Smooth muscle cell (in vitro differentiated cells): ENCODE measurements around the gene CARD10. TPM values are rescaled to one million over a fixed set of nuclear protein-coding genes. Genes with fewer than 3 reads are reported as not detected.

ENCODE experiments used
- DNase-seq: peaks from one replicate; lab custom pipeline; 2025; ENCODE audit not compliant: unreplicated experiment; lab: John Stamatoyannopoulos, UW
- H2AFZ ChIP-seq: fragments of 200-600 bp; sonication (generic); 2 replicates; pipeline ENCODE4 v1.6.0; 2016; ENCODE audit warnings: antibody characterized with exemption, low read depth, mild to moderate bottlenecking
- H3F3A ChIP-seq: fragments of 200-600 bp; sonication (generic); 2 replicates; pipeline ENCODE4 v1.6.0; 2017; ENCODE audit warnings: antibody characterized with exemption, low read depth
- H3K27ac ChIP-seq: fragments of 200-600 bp; sonication (generic); 2 replicates; pipeline ENCODE4 v1.5.1; 2016; ENCODE audit warnings: low read depth, mild to moderate bottlenecking
- H3K27me3 ChIP-seq: fragments of 200-600 bp; sonication (generic); 2 replicates; pipeline ENCODE4 v1.6.1; 2016; ENCODE audit warnings: low read depth, mild to moderate bottlenecking
- H3K36me3 ChIP-seq: fragments of 200-600 bp; sonication (generic); 2 replicates; pipeline ENCODE4 v1.5.1; 2016; ENCODE audit warnings: low read depth
- H3K4me1 ChIP-seq: fragments of 200-600 bp; sonication (generic); 2 replicates; pipeline ENCODE4 v1.5.1; 2016; ENCODE audit warnings: low read depth
- H3K4me2 ChIP-seq: fragments of 200-600 bp; sonication (generic); 2 replicates; pipeline ENCODE4 v1.6.0; 2016; ENCODE audit warnings: mild to moderate bottlenecking
- H3K4me3 ChIP-seq: fragments of 200-600 bp; sonication (generic); 2 replicates; pipeline ENCODE4 v1.5.1; 2016; ENCODE audit warnings: mild to moderate bottlenecking
- H3K79me2 ChIP-seq: fragments of 200-600 bp; sonication (generic); 2 replicates; pipeline ENCODE4 v1.6.0; 2016; ENCODE audit warnings: low read depth, mild to moderate bottlenecking
- H3K9ac ChIP-seq: fragments of 200-600 bp; sonication (generic); 2 replicates; pipeline ENCODE4 v1.6.0; 2016; ENCODE audit warnings: low read depth
- H3K9me3 ChIP-seq: fragments of 200-600 bp; sonication (generic); replicated peaks from 2 replicates; pipeline ENCODE4 v1.5.1; 2016; ENCODE audit warnings: low read depth
- H4K20me1 ChIP-seq: fragments of 200-600 bp; sonication (generic); 2 replicates; pipeline ENCODE4 v1.6.0; 2016; ENCODE audit warnings: low read depth
- WGBS: methylation state at CpG from one replicate; pipeline ENCODE4 v1.1.7; 2016; ENCODE audit warnings: low lambda C conversion rate; 5-methylcytosine and 5-hydroxymethylcytosine counted together
- polyA plus RNA-seq: library from polyadenylated mRNA; unstranded; fragments of >200 nt; fragmentation: Nextera tagmentation; extraction: Ambion mirVana; gene quantifications from 2 replicates; pipeline ENCODE4 v1.2.1, GENCODE V29; 2016
- total RNA-seq: library from RNA; depleted of rRNA; stranded (reverse); fragments of >200 nt; gene quantifications from 2 replicates; pipeline ENCODE4 v1.2.3, GENCODE V29; 2014
- TF ChIP-seq, protein P1 (sequence below): fragments of 200-600 bp; sonication (generic); IDR thresholded peaks from 2 replicates; pipeline ENCODE4 v1.5.1; 2017; ENCODE audit warnings: borderline replicate concordance, mild to moderate bottlenecking, antibody characterized with exemption; ENCODE audit not compliant: insufficient read depth, poor library complexity, severe bottlenecking

CARD10 gene
- total and polyA plus RNA-seq, 2 experiments from 2014 or later: 2.3 to 6.0 TPM

DNA sequence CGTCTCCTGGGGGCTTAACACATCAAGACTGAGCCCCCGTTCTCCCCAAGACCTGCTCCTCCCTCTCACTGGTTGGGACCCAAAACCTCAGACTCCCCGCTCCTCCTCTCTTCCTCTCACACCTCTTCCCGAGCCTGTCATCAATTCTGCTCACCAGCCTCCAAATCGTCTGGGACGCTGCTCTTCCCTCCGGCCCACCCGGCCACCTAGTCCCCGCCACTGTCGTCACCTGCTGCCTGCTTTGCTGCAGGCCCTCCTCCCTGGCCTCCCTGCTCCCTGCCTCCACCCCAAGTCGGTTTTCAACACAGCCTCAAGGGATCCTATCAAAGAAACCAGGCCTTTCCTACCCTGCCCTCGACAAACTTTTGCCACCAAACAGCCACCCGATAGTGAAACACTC is 36.2 kb downstream of the CARD10 start:
- H2AFZ ChIP-seq: no peak overlapping the region
- TF ChIP-seq, protein P1, sequence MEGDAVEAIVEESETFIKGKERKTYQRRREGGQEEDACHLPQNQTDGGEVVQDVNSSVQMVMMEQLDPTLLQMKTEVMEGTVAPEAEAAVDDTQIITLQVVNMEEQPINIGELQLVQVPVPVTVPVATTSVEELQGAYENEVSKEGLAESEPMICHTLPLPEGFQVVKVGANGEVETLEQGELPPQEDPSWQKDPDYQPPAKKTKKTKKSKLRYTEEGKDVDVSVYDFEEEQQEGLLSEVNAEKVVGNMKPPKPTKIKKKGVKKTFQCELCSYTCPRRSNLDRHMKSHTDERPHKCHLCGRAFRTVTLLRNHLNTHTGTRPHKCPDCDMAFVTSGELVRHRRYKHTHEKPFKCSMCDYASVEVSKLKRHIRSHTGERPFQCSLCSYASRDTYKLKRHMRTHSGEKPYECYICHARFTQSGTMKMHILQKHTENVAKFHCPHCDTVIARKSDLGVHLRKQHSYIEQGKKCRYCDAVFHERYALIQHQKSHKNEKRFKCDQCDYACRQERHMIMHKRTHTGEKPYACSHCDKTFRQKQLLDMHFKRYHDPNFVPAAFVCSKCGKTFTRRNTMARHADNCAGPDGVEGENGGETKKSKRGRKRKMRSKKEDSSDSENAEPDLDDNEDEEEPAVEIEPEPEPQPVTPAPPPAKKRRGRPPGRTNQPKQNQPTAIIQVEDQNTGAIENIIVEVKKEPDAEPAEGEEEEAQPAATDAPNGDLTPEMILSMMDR: no peak

GRCh38 chr22:37482244-37482643 is 37.0 kb downstream of the CARD10 start:
- 90% methylated on average over 9 of the region's 9 CpGs for WGBS
- no peak overlapping the region for H3K9ac ChIP-seq
- no peak overlapping the region for H3K4me3 ChIP-seq
- H3K4me2 ChIP-seq: no peak overlapping the region
- no peaks in the 10 kb centered on the region for H3K36me3 ChIP-seq
- TF ChIP-seq, protein P1: no peak
- H3K27ac ChIP-seq: no peak overlapping the region
- peaks cover 18% of the 10 kb centered on the region for H3K4me1 ChIP-seq
- no peak overlapping the region for H2AFZ ChIP-seq
- no peak for DNase-seq
- H4K20me1 ChIP-seq: no peaks in the 10 kb centered on the region
- H3K79me2 ChIP-seq: no peaks in the 10 kb centered on the region
- H3K27me3 ChIP-seq: no peaks in the 10 kb centered on the region
- no peaks in the 10 kb centered on the region for H3F3A ChIP-seq
- H3K9me3 ChIP-seq: no peaks in the 10 kb centered on the region

More for the DNA sequence above, 36.2 kb downstream of the CARD10 start:
- peaks cover 18% of the 10 kb centered on the region for H3K4me1 ChIP-seq
- 86% methylated on average over 13 of the region's 13 CpGs for WGBS
- H3F3A ChIP-seq: no peaks in the 10 kb centered on the region
- no peaks in the 10 kb centered on the region for H3K79me2 ChIP-seq
- H3K9ac ChIP-seq: no peak overlapping the region
- H3K9me3 ChIP-seq: no peaks in the 10 kb centered on the region
- no peak overlapping the region for H3K4me3 ChIP-seq
- no peaks in the 10 kb centered on the region for H3K36me3 ChIP-seq
- no peaks in the 10 kb centered on the region for H3K27me3 ChIP-seq
- no peaks in the 10 kb centered on the region for H4K20me1 ChIP-seq
- H3K4me2 ChIP-seq: no peak overlapping the region
- no peak overlapping the region for H3K27ac ChIP-seq
- no peak for DNase-seq

GRCh38 chr22:37481347-37481907 is 37.8 kb downstream of the CARD10 start:
- no peak overlapping the region for H3K27ac ChIP-seq
- no peaks in the 10 kb centered on the region for H3K9me3 ChIP-seq
- no peak for DNase-seq
- H3K27me3 ChIP-seq: no peaks in the 10 kb centered on the region
- H3K36me3 ChIP-seq: no peaks in the 10 kb centered on the region
- H4K20me1 ChIP-seq: no peaks in the 10 kb centered on the region
- H3F3A ChIP-seq: no peaks in the 10 kb centered on the region
- no peak overlapping the region for H3K4me2 ChIP-seq
- H3K4me1 ChIP-seq: peaks cover 15% of the 10 kb centered on the region
- no peak overlapping the region for H2AFZ ChIP-seq
- no peak overlapping the region for H3K4me3 ChIP-seq
- H3K9ac ChIP-seq: no peak overlapping the region
- TF ChIP-seq, protein P1: no peak
- 90% methylated on average over 12 of the region's 12 CpGs for WGBS
- no peaks in the 10 kb centered on the region for H3K79me2 ChIP-seq
